ENCODE measurements around the gene EFR3B. TPM values are rescaled to one million over a fixed set of nuclear protein-coding genes. Genes with fewer than 3 reads are reported as not detected.

Gene EFR3B
- total RNA-seq, 1 donor from 2014 or later: 1.5 TPM

GRCh38 chr2:25042321-25043240 lies 705 bp downstream of the EFR3B start:
- H3K36me3 ChIP-seq: no peaks in the 10 kb centered on the region
- intact Hi-C loops (cut with DNase I): no loop called here
- H3K27me3 ChIP-seq: no peaks in the 10 kb centered on the region
- peak overlapping the region; percentile 50 to 91 for H3K4me3 ChIP-seq
- no peak for TF ChIP-seq CTCF (IDR thresholded peaks at IDR 0.05)
- no peak for TF ChIP-seq POLR2AphosphoS5 (IDR thresholded peaks at IDR 0.05; ENCODE audit: insufficient read depth in 1 of 2, low read depth in 1 of 2)
- no peak for TF ChIP-seq POLR2A (IDR thresholded peaks at IDR 0.05)
- DNase-seq (ENCODE audit: extremely low spot score in 2 of 2): no peak
- no peaks in the 10 kb centered on the region for H3K9me3 ChIP-seq
- peaks cover 19% of the 10 kb centered on the region for H3K4me1 ChIP-seq
- peak overlapping the region; percentile 19 for H3K27ac ChIP-seq

GRCh38 chr2:25043241-25043867 lies 1.5 kb downstream of the EFR3B start:
- Histone ChIP-seq H3K9me3 (no peaks in the 10 kb centered on the region), H3K4me3 (peak overlapping the region; percentile 50 to 91), H3K4me1 (peaks cover 19% of the 10 kb centered on the region), H3K36me3 (no peaks in the 10 kb centered on the region), H3K27me3 (no peaks in the 10 kb centered on the region), H3K27ac (no peak overlapping the region)
- intact Hi-C loops (cut with DNase I): no loop called here
- no peak for DNase-seq (ENCODE audit: extremely low spot score in 2 of 2)
- TF ChIP-seq POLR2AphosphoS5 (IDR thresholded peaks at IDR 0.05; ENCODE audit: insufficient read depth in 1 of 2, low read depth in 1 of 2) (no peak), CTCF (IDR thresholded peaks at IDR 0.05) (no peak)

- no peak for DNase-seq (ENCODE audit: extremely low spot score in 2 of 2)
- intact Hi-C loops (cut with DNase I): no loop called here
These were observed 2.1 kb downstream of the EFR3B start for GRCh38 chr2:25044011-25044410.

GRCh38 chr2:25044990-25045389 lies 3.1 kb downstream of the EFR3B start:
- H3K9me3 ChIP-seq: no peaks in the 10 kb centered on the region
- no peaks in the 10 kb centered on the region for H3K36me3 ChIP-seq
- TF ChIP-seq POLR2AphosphoS5 (IDR thresholded peaks at IDR 0.05; ENCODE audit: insufficient read depth in 1 of 2, low read depth in 1 of 2) (no peak), CTCF (IDR thresholded peaks at IDR 0.05) (no peak), POLR2A (IDR thresholded peaks at IDR 0.05) (no peak)
- H3K4me1 ChIP-seq: peaks cover 19% of the 10 kb centered on the region
- intact Hi-C loops (cut with DNase I): no loop called here
- no peak overlapping the region for H3K4me3 ChIP-seq
- no peak for DNase-seq (ENCODE audit: extremely low spot score in 2 of 2)
- H3K27me3 ChIP-seq: no peaks in the 10 kb centered on the region
- no peak overlapping the region for H3K27ac ChIP-seq

More at GRCh38 chr2:25044011-25044410, 2.1 kb downstream of the EFR3B start:
- no peaks in the 10 kb centered on the region for H3K9me3 ChIP-seq
- no peaks in the 10 kb centered on the region for H3K36me3 ChIP-seq
- no peaks in the 10 kb centered on the region for H3K27me3 ChIP-seq
- no peak for TF ChIP-seq CTCF (IDR thresholded peaks at IDR 0.05)
- no peak for TF ChIP-seq POLR2AphosphoS5 (IDR thresholded peaks at IDR 0.05; ENCODE audit: insufficient read depth in 1 of 2, low read depth in 1 of 2)
- TF ChIP-seq POLR2A (IDR thresholded peaks at IDR 0.05): no peak
- H3K4me1 ChIP-seq: peaks cover 19% of the 10 kb centered on the region
- H3K27ac ChIP-seq: no peak overlapping the region
- no peak overlapping the region for H3K4me3 ChIP-seq

- TF ChIP-seq POLR2AphosphoS5 (IDR thresholded peaks at IDR 0.05; ENCODE audit: insufficient read depth in 1 of 2, low read depth in 1 of 2): no peak
- TF ChIP-seq POLR2A (IDR thresholded peaks at IDR 0.05): no peak
- no peak for TF ChIP-seq CTCF (IDR thresholded peaks at IDR 0.05)
These were observed 7.5 kb downstream of the EFR3B start for GRCh38 chr2:25049422-25049821.

More at GRCh38 chr2:25049422-25049821, 7.5 kb downstream of the EFR3B start:
- DNase-seq (ENCODE audit: extremely low spot score in 2 of 2): no peak
- H3K36me3 ChIP-seq: no peaks in the 10 kb centered on the region
- intact Hi-C loops (cut with DNase I): no loop called here
- no peaks in the 10 kb centered on the region for H3K4me1 ChIP-seq
- no peak overlapping the region for H3K27ac ChIP-seq
- H3K9me3 ChIP-seq: no peaks in the 10 kb centered on the region
- no peak overlapping the region for H3K4me3 ChIP-seq
- H3K27me3 ChIP-seq: no peaks in the 10 kb centered on the region
